Mesothelial cell of epicardium (in vitro differentiated cells): Measurements from ENCODE around the gene ETV3. TPM values are rescaled to one million over a fixed set of nuclear protein-coding genes. Genes with fewer than 3 reads are reported as not detected.

Experiments
- DNase-seq, 2 experiments: peaks; one replicate each; pipeline ENCODE4 v3.0.0; 2021; ENCODE audit warnings: low spot score in 2 of 2; ENCODE audit not compliant: unreplicated experiment in 2 of 2
- H3K27ac Mint-ChIP-seq: 2 replicates; pipeline ENCODE4 v1.8.0; 2021; ENCODE audit warnings: mixed read lengths
- H3K27me3 Mint-ChIP-seq: 2 replicates; pipeline ENCODE4 v1.8.0; 2021; ENCODE audit warnings: low read depth, mixed read lengths
- H3K36me3 Mint-ChIP-seq: 2 replicates; pipeline ENCODE4 v1.8.0; 2021; ENCODE audit warnings: mixed read lengths
- H3K4me1 Mint-ChIP-seq: 2 replicates; pipeline ENCODE4 v1.8.0; 2021; ENCODE audit warnings: mixed read lengths
- H3K4me3 Mint-ChIP-seq: 2 replicates; pipeline ENCODE4 v1.8.0; 2021; ENCODE audit warnings: mild to moderate bottlenecking, moderate library complexity, mixed read lengths
- H3K9me3 Mint-ChIP-seq: 2 replicates; pipeline ENCODE4 v1.8.0; 2021; ENCODE audit warnings: mixed read lengths
- total RNA-seq: library from RNA; stranded (reverse); gene quantifications from 3 replicates; pipeline ENCODE4 v1.2.1, GENCODE V29; 2021
- TF ChIP-seq, protein P1 (sequence below): fragments of 200-600 bp; sonication (generic); IDR thresholded peaks from one replicate; pipeline ENCODE4 v1.5.0; 2021; ENCODE audit warnings: antibody characterized with exemption; ENCODE audit not compliant: unreplicated experiment

Gene ETV3
- total RNA-seq, 1 donor from 2014 or later: 57.8 TPM

DNA sequence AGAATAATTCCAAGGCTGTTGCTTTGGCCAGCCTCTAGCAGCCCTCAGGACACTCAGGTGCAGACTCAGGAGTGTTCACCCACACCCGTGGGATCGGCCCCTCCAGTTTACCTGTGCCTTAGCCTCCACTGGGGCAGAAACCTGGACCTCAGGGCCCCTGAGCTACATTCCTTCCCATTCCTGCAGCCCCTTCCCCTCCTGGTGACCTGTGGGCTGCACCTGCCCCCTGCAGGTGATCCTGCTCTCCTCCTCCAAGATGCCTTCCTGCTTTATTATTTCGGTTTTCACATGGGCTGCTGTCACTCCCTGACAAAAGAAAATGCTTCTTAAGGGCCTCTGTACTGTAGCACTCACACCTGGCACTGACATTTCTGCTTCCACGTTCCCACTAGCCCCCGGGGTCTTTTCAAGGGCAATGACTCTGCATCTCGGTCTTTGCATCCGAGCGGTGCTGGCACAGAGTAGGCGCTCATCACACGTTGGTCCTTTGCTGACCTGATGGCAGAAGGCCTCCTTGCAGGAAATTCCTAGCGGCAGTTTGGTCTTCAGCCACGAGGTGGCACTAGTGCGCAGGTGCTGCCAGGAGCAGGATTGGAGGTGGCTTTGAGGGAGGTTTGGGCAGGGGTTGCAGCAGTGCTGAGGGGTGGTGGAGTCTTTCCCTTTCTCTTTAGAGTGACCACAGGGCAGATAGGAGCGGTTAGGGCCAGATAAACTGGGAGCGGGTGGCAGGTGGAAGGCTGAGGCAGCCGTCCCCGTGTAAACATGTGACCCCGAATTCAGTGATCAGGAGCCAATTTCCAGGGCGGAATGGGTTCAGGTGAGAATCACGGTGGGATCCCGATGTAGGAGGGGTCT, 25.3 kb upstream of the ETV3 start:
- Mint-ChIP-seq H3K4me1 (peaks cover 31% of the 10 kb centered on the region), H3K36me3 (no peaks in the 10 kb centered on the region), H3K9me3 (no peaks in the 10 kb centered on the region), H3K27me3 (no peaks in the 10 kb centered on the region), H3K27ac (peak overlapping the region; percentile 79), H3K4me3 (no peak overlapping the region)
- TF ChIP-seq, protein P1, sequence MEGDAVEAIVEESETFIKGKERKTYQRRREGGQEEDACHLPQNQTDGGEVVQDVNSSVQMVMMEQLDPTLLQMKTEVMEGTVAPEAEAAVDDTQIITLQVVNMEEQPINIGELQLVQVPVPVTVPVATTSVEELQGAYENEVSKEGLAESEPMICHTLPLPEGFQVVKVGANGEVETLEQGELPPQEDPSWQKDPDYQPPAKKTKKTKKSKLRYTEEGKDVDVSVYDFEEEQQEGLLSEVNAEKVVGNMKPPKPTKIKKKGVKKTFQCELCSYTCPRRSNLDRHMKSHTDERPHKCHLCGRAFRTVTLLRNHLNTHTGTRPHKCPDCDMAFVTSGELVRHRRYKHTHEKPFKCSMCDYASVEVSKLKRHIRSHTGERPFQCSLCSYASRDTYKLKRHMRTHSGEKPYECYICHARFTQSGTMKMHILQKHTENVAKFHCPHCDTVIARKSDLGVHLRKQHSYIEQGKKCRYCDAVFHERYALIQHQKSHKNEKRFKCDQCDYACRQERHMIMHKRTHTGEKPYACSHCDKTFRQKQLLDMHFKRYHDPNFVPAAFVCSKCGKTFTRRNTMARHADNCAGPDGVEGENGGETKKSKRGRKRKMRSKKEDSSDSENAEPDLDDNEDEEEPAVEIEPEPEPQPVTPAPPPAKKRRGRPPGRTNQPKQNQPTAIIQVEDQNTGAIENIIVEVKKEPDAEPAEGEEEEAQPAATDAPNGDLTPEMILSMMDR: peak; percentile 91
- DNase-seq: peak; percentile 46 to 87

DNA sequence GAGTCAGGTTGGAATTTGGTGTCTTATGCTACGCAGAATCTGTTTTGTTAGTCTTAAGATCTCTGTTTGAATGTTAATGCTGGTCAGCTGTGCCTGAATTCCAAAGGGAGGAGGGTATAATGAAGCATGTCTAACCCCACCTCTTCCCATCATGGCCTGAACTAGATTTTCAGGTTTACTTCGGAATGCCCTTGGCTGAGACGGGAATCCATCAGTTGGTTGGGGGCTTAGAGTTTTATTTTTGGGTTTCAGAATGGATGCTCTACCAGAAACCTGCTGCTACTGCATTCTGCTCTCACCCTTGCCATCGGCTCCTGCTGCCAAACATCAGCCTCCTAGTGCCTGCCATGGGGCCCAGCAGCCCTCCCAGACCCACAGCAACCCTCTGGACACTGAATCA, 24.1 kb upstream of the ETV3 start:
- TF ChIP-seq, protein P1: no peak
- Mint-ChIP-seq H3K27ac (peak overlapping the region; percentile 93), H3K9me3 (no peaks in the 10 kb centered on the region), H3K27me3 (no peaks in the 10 kb centered on the region), H3K4me3 (no peak overlapping the region), H3K36me3 (no peaks in the 10 kb centered on the region), H3K4me1 (peaks cover 41% of the 10 kb centered on the region)
- no peak for DNase-seq

DNA sequence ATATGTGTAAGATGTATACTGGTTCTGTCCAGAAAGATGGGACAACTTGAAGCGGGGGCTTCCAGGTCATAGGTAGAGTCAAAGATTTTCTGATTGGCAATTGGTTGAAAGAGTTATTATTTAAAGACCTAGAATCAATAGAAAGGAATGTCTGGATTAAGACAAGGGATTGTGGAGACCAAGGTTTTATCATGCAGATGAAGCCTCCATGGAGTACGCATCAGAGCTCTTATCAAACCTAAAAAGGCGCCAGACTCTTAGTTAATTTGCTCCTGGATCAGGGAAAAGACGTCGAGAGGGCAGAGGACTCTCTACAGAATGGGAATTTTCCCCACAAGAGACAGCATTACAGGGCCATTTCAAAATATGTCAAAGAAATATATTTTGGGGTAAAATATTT, 23.7 kb upstream of the ETV3 start:
- Mint-ChIP-seq H3K27me3 (no peaks in the 10 kb centered on the region), H3K36me3 (no peaks in the 10 kb centered on the region), H3K4me1 (peaks cover 44% of the 10 kb centered on the region), H3K9me3 (no peaks in the 10 kb centered on the region), H3K27ac (peak overlapping the region; percentile 93), H3K4me3 (no peak overlapping the region)
- no peak for DNase-seq
- TF ChIP-seq, protein P1: no peak

DNA sequence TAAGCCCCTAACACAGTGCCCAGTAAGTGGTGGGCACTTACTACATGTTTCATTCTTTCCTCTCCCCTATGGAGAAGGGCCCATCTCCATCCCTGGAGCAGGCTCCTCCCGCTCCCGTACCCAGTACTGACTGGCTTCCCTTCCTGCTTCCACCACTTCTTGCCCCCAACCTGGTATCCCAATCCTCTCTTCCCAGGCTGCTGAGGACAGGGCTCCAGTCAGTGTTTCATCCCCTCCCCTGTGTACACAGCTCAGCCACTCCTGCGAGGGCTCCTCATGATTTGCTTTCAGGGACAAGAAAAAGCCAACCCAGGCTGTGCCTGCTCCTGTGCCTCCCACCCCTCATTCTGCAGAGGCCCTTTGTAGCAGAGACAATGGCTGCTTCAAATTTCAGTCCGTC, 20.8 kb upstream of the ETV3 start:
- DNase-seq: no peak
- Mint-ChIP-seq H3K27me3 (no peaks in the 10 kb centered on the region), H3K27ac (no peak overlapping the region), H3K9me3 (no peaks in the 10 kb centered on the region), H3K36me3 (no peaks in the 10 kb centered on the region), H3K4me3 (no peak overlapping the region), H3K4me1 (peaks cover 60% of the 10 kb centered on the region)
- TF ChIP-seq, protein P1: no peak

DNA sequence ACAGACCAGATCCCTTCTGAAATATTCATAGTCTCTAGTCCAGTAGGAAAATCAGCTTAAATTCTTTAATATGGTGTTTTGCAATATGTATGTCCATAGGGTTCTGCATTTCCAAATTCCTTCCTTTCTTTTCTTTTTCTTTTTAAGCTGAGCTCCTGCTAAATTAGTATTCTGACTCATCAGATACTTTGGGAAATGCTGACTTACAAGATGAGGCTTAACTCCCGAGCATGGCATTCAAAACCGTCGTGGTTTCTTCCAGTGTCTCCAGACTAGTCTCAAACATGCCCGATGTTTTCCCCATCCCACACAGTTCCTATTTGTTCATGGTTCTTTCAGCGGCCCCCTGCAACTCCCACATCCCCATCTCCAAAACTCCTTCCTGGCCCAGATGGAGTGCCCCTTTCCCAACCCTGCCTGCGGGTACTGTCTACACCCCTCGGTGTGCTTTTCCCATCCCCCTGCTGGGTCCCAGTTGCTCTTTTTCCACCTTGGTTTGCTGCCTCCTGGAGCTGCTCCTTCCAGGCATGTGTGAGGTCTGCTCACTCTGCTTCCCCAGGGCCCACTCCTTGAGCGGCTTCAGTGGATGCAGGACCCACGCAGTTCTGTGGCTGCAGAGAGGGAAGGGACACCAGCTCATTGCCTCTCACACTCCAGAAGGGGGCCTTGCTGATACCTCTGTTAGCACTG, 19.5 kb upstream of the ETV3 start:
- H3K4me3 Mint-ChIP-seq: no peak overlapping the region
- no peaks in the 10 kb centered on the region for H3K9me3 Mint-ChIP-seq
- peaks cover 65% of the 10 kb centered on the region for H3K4me1 Mint-ChIP-seq
- TF ChIP-seq, protein P1: no peak
- H3K27me3 Mint-ChIP-seq: no peaks in the 10 kb centered on the region
- DNase-seq: no peak
- no peak overlapping the region for H3K27ac Mint-ChIP-seq
- H3K36me3 Mint-ChIP-seq: no peaks in the 10 kb centered on the region
